K562 treated with DMSO at 1 percent for 12 hours (cell line): Measurements from ENCODE around the gene NPFF. TPM values are rescaled to one million over a fixed set of nuclear protein-coding genes. Genes with fewer than 3 reads are reported as not detected.

Experiments used
- total RNA-seq: library from RNA; unstranded; fragments of 300-600 nt; gene quantifications from 2 replicates; pipeline ENCODE4 v1.2.3, GENCODE V29; 2022; ENCODE audit not compliant: insufficient read depth

NPFF gene, protein sequence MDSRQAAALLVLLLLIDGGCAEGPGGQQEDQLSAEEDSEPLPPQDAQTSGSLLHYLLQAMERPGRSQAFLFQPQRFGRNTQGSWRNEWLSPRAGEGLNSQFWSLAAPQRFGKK
- not detected in 2 replicates for total RNA-seq

DNA sequence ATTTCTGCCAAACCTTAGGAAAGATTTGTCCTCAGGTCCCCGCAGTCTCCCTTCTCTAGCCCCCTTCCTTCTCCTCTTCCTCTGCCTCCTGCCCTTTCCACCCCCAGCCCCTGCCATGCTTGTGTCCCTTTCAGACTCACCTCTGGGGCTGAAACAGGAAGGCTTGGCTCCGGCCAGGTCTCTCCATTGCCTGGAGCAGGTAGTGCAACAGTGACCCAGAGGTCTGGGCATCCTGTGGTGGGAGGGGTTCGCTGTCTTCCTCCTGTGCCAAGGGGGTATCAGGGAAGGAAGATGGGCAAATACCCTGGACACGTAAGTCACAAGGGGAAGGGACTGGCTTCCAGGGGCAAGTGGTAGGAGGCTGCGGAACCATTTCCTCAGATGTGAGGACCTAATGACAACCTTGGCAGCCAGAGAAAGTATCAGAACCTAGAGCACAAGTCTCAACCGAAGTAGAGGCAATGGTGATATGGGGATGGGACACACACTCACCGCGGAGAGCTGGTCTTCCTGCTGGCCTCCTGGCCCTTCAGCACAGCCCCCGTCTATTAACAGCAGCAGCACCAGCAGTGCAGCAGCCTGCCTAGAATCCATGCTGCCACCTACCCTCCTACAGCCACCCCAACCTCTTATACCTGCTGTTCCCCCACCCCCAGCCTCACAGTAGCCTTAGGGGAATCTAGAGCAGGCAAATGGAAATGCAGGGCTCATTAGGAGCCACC, at the start of gene NPFF:
TSS of gene NPFF (minus strand) at position 604 of the 722 bp plus-strand sequence. CDS start at position 594, 10 bp downstream.

DNA sequence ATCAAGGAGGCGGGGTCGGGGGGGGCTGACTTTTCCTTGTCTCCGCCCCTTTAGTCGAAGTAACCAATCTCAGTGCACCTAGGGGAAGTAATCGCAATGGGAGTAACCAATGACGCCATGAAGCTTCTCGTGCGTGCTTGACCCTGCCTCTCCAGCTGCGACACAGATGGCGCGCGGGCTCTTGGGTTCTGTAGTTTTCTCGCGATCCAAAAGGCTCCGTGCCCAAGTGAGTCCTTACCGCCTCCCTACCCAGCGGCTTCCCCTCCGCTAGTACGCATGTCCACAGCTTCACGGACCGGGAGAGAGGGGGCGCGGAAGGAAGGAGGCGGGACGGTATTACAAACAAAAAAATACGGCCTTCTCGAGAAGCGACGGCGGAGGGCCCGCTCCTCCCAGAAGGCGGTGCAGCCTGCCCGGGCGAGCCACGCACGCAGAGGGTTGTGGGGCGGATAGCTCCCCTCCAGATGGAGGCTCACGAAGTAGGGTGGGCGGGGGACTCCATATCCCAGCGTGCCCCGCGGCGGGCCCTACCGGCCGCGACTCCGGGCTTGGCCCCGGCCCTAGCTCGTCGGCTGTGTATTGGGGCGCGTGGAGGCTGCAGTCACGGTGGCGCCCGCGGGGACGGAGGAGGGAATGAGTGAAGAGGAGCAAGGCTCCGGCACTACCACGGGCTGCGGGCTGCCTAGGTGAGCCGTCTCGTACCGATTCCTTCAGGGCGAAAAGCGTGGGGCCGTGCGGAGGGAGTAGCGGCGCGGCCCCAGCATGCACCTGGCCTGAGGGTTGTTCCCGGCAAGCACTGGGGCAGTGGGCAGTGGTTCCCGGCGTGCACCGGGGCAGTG, 6.3 kb downstream of the NPFF start, which contains the start of gene TARBP2:
TSS of gene TARBP2 (plus strand) at position 508 of the 839 bp plus-strand sequence. CDS start at position 634, 126 bp downstream.

DNA sequence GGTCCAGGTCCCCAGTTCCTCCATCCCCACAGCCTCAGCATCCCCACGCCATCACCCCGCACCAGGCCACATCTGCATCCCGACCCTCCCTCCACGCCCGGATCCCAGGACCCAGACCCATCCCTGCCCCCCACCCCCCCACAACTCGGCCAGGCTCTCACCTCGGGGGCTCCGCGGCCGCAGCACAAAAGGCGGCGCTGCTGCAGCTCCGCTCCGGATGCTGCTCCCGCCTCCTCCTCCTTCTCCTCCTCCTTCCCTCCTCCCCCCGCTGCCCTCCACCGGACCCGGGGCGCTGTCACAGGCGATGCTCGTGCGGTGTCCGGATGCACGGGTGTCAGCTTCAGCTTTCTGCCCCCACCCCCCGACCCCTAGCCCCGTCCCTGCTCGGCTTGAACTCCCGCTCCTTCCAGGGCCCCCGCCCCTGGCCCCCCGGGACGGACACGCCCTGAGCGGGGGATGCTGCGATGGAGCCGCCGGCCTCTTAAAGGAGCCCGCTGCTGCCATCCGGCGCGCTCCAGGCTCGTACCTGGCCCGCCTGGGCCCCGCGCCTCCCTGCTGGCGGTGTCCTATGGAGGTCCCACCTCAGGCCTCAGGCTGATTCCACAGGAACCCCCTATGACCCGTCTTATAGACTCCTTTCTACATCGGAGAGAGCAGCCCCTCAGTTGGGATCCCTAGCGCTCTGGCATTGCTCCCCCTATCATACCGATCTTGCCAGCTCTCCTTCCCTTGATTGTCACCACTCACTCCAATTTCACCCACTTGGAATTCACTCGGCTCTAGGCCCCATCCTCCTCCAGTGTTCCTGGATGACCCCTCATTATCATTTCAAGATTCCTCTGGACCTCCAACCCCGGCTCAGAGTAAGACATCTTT, 7.8 kb downstream of the NPFF start, which contains the start of gene MAP3K12:
TSS of gene MAP3K12 (minus strand) at position 193 of the 876 bp plus-strand sequence. CDS start 12,067 bp downstream, outside the sequence.

Other genes starting within 250 kb of the NPFF start
- 17.5 and 36.3 TPM in 2 replicates for gene ESPL1, start 239.2 kb downstream of the NPFF start, total RNA-seq
- gene PFDN5, start 211.9 kb downstream of the NPFF start, total RNA-seq, result 588 and 822 TPM in 2 replicates
- gene MYG1, start 207.8 kb downstream of the NPFF start, total RNA-seq, result 7.5 and 15.2 TPM in 2 replicates
- gene AAAS, start 185.9 kb downstream of the NPFF start, total RNA-seq, result 54.6 and 62.3 TPM in 2 replicates
- not detected in 2 replicates for gene SP7, start 171.1 kb downstream of the NPFF start, total RNA-seq
- gene SP1, start 127.3 kb downstream of the NPFF start, total RNA-seq, result 5.8 and 33.8 TPM in 2 replicates
- 63.1 and 64.0 TPM in 2 replicates for gene AMHR2, start 83.6 kb downstream of the NPFF start, total RNA-seq
- 204 and 264 TPM in 2 replicates for gene PRR13, start 65.8 kb downstream of the NPFF start, total RNA-seq
- 728 and 1,071 TPM in 2 replicates for gene PCBP2, start 55.4 kb downstream of the NPFF start, total RNA-seq
- gene MAP3K12, start 8.0 kb downstream of the NPFF start, total RNA-seq, result 2.2 and 5.2 TPM in 2 replicates
- gene TARBP2, start 6.2 kb downstream of the NPFF start, total RNA-seq, result 60.8 and 65.7 TPM in 2 replicates
- 3.7 and 15.8 TPM in 2 replicates for gene ATF7, start 118.9 kb upstream of the NPFF start, total RNA-seq
- gene ATP5MC2, start 168.6 kb upstream of the NPFF start, total RNA-seq, result 487 and 568 TPM in 2 replicates
- gene CALCOCO1, start 220.0 kb upstream of the NPFF start, total RNA-seq, result 11.7 and 34.7 TPM in 2 replicates
- gene CISTR, start 244.5 kb upstream of the NPFF start, total RNA-seq, result not detected in 2 replicates